ENCODE measurements around the gene CIPC.

GRCh38 chr14:77065851-77066577 is 32.0 kb upstream of the CIPC start:
- TF ChIP-seq CTCF (conservative IDR thresholded peaks at IDR 0.05; ENCODE audit: low read depth, low read length) (no peak), EZH2 (IDR thresholded peaks at IDR 0.05; ENCODE audit: borderline replicate concordance, low read depth, low read length, poor library complexity, severe bottlenecking) (no peak)
